ENCODE data around the gene PXT1.

The PXT1 gene

DNA sequence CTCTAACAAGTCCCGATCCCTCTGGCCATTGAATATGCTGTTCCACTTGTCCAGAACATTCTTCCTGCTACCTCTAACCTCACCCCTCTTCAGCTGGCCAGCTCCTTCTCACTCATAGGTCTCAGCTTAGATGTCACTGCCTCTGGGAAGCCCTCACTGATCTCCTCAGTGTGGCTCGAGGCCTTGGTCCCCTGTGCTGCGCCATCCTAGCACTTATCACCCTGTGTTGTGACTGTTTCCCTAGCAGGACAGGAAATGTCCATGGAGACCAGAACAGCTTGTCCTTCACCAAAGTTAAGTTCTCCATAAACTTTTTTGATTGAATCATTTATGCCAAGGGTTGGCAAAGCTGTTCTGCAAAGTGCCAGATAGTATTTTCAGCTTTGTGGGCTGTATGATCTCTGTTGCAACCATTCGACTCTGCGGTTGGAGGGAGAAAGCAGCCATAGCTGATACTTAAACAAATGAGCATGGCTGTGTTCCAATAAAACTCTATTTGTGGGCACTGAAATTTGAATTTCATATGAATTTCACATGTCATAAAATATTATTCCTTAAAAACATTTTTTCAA is 99.5 kb downstream of the PXT1 start:
- DNase-seq = no peak

DNA sequence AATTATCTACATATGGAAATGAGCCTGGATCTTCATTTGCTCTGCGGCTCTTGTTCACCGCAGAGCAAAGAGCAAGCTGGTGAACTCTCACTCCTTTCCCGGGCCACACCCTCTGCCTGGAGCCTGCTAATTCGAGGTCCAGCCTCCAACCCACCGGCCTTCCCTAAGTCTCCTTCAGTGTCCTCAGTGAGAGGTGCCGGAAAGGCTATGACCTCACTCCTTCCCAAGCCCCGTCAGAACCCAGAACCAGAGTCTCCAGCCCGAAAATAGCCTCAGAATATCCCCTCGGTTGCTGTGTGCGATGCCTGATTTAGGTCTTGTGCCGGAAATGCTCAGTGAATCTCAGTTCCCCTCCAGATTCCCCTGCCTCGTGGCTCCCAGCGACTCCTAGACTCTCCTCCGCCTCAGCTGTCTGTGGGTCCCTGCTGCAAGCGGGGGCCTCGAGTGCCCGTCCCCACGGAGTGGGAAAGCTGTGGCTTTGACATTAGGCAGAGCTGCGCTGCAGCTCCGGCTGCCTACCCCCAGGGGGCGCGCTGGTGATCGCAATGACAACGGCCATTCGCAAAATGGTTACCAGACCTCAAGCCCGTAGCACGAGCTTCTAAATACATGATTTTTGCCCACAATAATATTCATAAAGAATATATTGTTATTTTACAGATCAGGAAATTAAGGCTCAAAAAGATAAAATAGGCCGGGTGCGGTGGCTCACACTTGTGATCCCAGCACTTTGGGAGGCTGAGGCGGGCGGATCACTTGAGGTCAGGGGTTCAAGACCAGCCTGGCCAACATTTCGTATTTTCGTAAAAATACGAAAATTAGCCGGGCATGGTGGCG is 101.8 kb downstream of the PXT1 start:
- DNase-seq = peak; percentile 17
